CD4-positive, alpha-beta T cell treated with Interleukin-15 for 1 hour (primary cell): ENCODE results near the gene AMIGO3.
"Not testable (repeated sequence)": the region's sequence is repeated elsewhere in the genome, so short reads cannot be mapped to it uniquely, and the experiment has no call there.

Source experiments
- DNase-seq: peaks from one replicate; pipeline ENCODE4 v3.0.0-alpha.2; 2020

AMIGO3 gene, protein sequence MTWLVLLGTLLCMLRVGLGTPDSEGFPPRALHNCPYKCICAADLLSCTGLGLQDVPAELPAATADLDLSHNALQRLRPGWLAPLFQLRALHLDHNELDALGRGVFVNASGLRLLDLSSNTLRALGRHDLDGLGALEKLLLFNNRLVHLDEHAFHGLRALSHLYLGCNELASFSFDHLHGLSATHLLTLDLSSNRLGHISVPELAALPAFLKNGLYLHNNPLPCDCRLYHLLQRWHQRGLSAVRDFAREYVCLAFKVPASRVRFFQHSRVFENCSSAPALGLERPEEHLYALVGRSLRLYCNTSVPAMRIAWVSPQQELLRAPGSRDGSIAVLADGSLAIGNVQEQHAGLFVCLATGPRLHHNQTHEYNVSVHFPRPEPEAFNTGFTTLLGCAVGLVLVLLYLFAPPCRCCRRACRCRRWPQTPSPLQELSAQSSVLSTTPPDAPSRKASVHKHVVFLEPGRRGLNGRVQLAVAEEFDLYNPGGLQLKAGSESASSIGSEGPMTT

DNA sequence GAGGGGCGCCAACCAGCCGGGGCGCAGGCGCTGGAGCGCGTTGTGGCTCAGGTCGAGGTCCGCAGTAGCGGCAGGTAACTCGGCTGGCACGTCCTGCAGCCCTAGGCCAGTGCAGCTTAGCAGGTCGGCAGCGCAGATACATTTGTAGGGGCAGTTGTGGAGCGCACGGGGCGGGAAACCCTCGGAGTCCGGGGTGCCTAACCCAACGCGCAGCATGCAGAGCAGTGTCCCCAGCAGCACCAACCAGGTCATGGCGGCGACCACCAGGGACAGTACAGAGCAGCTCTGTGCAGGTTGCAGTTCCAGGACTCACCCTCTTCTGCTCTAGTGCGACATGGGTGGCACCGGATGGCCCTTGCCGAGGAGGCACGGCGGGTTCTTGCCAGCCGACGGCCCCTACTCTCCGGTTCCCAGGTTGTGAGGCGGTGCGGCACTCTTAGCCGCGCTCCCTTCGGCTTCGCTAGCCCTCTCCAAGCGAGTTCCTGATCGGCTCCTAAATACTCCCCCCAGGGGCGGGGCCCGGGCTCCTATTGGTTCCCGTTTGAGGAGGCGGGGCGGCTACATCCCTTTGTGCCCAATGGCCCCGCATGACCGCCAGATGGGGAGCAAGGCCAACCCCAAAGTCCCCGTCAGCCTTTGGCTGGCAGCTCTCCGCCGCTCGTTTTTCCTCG lies at the start of gene AMIGO3:
AMIGO3 (minus strand) TSS at position 471 of the 671 bp plus-strand sequence; CDS start at position 252, 219 bp downstream.
- DNase-seq: peak; percentile 90

- no peak for DNase-seq
Observed at GRCh38 chr3:49763981-49764380, 44.5 kb upstream of the AMIGO3 start.

DNA sequence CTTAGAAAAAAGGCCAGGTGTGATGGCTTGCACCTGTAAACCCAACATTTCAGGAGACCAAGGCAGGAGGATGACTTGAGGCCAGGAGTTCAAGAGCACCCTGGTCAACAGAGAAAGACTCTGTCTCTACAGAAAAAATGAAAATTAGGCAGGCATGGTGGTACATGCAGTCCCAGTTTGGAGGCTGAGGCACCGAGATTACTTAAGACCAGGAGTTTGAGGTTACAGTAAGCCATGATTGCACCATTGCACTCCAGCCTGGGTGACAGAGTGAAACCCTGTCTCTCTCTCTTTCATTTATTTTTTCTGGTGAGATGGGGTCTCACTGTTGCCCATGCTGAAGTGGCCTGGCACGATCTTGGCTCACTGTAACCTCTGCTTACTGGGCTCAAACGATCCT lies 42.2 kb upstream of the AMIGO3 start:
- no peak for DNase-seq

- no peak for DNase-seq
Observed at GRCh38 chr3:49759226-49759625, 39.7 kb upstream of the AMIGO3 start.

DNA sequence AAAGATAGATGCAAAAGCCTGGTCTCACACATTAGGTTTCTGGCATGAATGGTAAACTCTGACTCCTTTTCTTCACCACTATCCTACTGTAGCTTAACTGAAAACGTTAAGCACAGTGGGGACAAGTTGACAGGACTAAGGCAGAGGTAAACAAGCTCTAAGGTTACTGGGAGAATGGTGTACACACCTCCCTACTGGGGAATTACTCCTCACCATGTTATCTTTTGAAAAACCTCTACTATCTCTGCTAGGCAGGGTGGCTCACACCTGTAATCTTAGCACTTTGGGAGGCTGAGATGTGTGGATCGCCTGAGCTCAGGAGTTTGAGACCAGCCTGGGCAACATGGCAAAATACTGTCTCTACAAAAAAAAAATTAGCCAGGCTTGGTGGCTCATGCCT lies 37.7 kb upstream of the AMIGO3 start:
- no peak for DNase-seq

DNA sequence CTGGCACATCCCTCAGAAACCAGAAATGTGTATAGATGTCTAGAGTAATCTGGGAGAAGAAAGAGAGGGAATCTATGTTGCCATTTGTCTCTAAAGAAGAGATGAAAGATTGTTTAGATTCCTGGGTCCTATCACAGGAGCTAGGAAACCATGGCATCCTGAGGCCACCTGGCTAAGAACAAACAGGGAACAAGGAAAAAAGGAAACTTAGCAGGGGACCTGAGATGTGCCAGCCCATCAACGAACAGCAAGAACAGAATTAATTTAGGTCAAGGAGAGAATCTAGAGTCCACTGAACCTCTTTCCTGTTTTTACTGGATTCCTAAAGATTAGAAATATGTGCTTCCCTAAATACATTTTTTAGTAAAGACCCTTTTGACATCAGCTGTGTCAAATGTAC lies 36.6 kb upstream of the AMIGO3 start:
- DNase-seq: no peak

DNA sequence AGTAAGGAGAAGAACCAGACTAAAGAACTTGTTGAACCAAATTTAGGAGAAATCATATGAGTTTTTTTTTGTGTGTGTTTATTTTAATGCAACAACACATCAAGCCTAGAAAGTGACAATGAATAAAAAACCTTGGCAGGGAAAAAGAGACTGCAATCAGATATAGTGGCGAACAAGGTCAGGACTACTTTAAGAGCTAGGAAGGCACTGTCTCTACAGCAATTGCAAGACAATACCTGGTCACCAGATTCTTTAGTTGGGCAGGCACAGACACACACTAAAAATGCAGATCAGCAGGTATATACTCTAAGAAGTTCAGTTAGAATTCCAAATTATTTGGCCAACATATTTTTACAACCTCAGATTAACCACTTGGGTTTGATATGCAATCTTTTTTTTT lies 35.1 kb upstream of the AMIGO3 start:
- no peak for DNase-seq

DNA sequence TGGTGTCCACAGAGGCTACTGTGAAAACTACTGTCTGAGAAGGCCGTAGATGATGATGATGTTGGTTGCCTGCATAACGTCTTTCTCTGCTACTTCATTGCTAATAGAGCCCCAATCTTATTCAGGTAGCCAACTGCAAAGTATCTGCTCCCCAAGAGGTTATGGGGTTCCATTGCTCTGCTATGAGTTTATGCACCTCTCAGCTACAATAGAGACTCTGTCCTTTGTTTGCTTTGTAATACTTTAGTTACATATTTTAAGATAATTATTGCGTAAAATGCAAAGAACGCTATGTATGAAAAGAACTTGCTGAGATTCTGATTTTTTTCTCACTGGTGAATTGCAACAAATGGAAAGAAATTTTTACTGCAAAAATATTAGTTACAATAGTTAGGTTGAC lies 32.0 kb upstream of the AMIGO3 start:
- no peak for DNase-seq

DNA sequence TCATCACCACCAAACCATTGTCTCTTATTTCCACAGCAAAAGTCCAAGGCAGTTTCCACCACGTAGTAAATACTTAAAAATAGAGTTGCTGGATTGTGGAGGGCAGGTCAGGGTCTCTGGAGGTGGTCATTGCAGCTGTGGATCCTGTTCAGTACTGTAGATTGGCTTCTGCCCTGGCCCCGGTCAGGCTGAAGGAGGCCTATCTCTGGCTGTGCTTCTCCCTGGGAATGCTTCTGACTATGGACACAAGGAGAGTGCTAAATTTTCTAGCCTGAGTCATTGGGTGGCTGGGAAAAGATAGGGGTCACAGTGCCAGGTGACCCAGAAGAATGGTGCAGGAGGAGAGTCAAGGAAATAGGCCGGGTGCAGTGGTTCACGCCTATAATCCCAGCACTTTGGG lies 30.6 kb upstream of the AMIGO3 start:
- no peak for DNase-seq

DNA sequence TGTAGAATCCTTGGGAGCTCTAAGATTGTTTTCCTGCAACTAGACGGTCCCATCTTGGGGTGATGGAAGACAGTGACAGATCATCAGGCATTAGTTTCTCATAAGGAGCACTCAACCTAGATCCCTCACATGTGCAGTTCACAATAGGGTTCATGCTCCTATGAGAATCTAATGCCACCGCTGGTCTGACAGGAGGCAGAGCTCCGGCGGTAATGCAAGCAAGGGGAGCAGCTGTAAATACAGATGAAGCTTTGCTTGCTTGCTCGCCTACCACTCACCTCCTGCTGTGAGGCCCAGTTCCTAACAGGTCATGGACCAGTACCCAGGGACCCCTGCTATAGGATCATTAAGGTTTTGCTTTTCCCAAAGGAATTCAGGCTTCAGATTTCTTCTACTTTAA lies 29.4 kb upstream of the AMIGO3 start:
- not testable (repeated sequence) for DNase-seq

- DNase-seq: no peak
Observed at GRCh38 chr3:49747792-49748480, 28.5 kb upstream of the AMIGO3 start.

GRCh38 chr3:49745986-49746385 lies 26.5 kb upstream of the AMIGO3 start:
- no peak for DNase-seq

GRCh38 chr3:49740427-49740826 lies 20.9 kb upstream of the AMIGO3 start:
- no peak for DNase-seq

DNA sequence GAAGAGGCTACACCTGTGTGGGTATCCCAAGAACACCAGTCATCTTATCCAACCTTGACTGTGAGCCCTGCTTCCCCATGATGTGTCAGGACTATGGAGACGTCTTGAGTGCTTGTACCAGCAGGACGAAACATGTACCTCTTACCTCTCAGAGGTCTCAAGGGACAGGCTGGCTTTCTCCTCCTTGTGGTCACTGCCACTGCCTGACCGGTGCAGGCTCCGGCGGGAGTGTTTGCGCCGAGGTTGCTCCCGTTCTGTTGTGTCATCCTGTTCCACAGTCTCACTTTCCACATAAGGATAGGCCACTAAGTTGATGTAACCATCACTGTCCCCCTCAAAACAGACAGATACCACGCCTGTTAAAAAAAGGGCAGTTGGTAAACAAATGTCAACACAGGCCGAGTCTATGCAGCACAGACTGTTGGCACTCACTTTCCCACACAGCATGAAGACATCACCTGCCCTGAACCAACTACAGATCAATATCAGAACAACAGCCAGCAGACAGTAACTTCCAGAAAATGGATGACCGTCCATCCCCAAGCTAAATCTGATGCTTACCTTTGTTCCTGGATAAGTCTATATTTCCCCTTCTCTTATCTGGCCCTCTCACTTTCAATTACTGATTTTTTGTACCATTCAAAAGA lies 18.7 kb upstream of the AMIGO3 start:
- DNase-seq: no peak

DNA sequence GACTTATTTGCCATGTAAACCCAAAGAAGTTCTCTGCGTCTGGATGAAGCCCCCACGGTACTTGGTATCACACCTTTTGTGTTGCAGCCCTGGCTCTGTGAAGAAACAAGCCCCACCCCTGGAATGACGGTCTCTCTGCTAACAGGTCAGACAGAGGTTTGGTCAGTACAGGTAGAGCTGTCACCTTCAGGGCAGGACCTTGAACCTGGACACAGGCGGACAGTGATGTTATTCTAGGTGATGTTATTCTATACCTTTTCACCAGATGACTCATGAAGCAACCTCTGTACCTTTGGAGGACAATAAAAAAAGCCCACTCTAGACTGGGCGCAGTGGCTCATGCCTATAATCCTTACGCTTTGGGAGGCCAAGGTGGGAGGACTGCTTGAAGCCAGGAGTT lies 15.3 kb upstream of the AMIGO3 start:
- no peak for DNase-seq

DNA sequence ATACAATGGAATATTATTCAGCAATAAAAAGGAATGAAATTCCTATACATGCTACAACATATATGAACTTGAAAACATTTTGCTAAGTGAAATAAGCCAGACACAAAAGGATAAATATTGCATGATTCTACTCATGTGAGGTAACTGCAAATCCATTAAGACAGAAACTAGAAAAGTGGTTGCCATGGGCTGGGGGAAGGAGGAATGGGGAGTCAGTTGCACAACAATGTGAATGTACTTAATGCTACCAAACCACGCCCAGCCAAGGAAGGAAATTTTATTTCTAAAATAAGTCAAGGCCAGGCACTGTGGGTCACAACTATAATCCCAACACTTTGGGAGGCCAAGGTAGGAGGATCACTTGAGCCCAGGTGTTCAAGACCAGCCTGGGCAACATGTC lies 14.1 kb upstream of the AMIGO3 start:
- no peak for DNase-seq

GRCh38 chr3:49732597-49732996 lies 13.1 kb upstream of the AMIGO3 start:
- no peak for DNase-seq

DNA sequence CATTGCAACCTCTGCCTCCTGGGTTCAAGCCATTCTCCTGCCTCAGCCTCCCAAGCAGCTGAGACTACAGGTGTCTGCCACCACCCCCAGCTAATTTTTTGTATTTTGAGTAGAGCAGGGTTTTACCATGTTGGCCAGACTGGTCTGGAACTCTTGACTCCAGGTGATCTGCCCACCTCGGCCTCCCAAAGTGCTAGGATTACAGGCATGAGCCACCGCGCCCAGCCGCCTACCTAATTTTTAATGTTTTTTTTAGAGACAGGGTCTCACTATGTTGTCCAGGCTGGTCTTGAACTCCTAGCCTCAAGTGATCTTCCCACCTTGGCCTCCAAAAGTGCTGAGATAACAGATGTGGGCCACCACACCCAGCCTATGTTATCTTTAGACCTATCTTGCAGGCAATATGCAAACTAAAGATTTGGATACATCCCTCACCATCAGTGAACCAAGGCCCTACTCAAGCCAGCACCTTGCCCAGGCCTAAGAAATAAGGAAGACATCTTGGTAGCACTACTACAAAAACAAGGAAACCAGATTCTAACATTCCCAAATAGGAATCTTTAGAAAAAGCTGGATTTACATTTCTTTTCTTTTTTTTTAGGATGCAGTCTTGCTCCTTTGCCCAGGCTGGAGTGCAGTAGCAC lies 10.6 kb upstream of the AMIGO3 start:
- no peak for DNase-seq

DNA sequence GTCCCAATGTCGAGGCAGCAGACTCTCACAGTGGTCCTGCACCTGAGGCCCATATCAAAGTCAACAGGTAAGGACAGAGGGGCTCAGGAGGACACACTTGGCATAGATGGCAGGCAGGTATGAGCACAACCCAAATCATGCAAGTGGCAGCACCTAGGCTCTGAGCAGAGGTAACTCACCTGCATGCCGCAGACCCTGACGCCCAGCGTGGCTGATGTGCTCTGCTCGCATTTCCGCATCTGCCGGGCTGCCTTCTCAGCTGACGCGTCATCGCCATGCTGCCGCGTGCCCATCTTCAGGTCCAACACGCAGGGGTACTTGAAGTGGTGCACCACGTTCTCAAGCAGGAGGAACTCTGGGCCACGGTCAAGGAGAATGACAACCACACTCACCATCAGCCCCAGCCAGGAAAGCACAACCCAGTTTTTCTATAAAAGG lies 8.5 kb upstream of the AMIGO3 start:
- peak; percentile 16 for DNase-seq

DNA sequence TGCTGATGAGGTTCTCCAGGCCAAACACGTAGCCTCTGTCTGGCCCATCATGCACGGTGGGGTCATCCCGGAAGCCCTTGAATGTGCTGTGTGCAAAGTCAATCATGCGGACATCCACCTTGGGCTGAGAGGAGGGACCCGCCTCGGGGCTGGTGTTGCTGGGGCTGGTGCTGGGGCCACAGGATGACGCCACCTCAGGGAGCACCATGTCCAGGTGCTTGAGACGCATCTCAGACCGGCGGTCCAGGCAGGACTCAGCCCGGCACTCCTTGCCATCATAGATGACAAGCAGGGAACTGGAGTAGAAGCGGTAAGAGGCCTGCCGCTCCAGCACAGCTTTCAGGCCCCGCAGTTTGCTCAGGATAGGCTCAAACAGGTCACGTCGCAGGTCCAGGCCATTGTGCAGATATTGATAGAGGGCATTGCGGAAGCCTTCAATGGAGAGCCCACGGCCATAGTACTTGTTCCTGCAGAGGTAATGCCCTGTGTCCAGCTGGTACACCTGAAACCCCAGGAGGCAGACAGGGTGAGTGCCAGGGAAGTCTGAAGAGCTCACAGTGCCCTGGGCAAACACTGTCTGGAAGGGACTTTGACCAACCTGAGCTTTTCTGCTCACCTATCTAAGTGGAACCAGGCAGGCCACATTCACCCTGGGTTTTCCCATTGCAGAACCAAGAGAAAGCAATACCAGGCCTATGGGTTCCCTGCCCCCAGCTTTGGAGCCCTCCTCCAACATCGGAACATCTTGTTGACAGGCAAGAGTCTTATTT lies 7.9 kb upstream of the AMIGO3 start:
- peak; percentile 17 for DNase-seq

- DNase-seq: peak; percentile 5
Observed at GRCh38 chr3:49725906-49726681, 6.6 kb upstream of the AMIGO3 start.
